HG03457 (cell line): Measurements from ENCODE around the gene SLC35G6.
A peak's percentile ranks its signal among the peaks of the same experiment; 100 is the strongest.
"Not testable (repeated sequence)": the region's sequence is repeated elsewhere in the genome, so short reads cannot be mapped to it uniquely, and the experiment has no call there.

Experiments
- ATAC-seq: cut with Tn5 transposase; IDR thresholded peaks from one replicate; pipeline ENCODE4 v1.9.1; 2021; ENCODE audit warnings: moderate number of reproducible peaks; ENCODE audit not compliant: unreplicated experiment

The SLC35G6 gene

DNA sequence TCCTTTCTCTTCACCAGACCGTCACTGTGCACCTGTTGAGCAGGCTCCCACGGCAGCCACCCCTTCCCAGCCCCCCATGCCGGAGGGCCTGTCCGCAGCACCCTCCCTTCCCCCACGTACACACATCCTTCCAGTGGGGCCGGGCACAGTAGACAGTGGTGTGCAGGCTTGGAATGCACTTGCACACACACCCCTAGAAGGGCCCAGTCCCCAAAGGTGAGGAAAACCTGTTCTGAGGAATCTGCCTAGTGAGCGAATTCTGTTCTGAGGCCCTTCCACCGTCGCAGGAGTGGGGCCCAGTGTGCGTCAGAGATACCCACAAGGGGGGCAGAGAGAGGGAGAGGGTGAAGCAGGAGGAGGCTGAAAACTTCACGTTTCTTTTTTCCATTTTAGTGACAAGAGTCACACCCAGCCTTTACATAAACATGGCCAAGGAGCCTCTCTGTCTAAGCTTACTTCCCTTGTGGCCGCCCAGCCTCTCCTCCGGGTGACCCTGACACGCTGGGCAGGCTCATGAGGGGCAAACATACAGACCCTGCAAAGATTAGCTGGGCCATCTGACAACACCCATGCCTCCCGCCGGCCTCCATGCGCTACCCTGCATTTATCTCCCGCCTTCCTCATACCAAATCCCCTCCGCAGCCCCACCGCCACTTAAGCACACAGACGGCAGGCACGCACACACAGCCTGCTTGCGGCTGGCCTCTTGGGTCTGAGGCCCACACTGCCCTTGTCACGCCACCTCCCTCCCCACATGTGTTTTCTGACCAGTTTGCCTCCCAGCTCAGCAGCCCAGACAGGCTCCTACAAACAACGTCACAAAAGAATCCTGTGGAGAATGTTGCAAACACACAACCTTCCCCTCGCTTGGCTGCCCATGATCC is 3.6 kb upstream of the SLC35G6 start:
- ATAC-seq: no peak

GRCh38 chr17:7478276-7479212 is 2.7 kb upstream of the SLC35G6 start:
- no peak for ATAC-seq

DNA sequence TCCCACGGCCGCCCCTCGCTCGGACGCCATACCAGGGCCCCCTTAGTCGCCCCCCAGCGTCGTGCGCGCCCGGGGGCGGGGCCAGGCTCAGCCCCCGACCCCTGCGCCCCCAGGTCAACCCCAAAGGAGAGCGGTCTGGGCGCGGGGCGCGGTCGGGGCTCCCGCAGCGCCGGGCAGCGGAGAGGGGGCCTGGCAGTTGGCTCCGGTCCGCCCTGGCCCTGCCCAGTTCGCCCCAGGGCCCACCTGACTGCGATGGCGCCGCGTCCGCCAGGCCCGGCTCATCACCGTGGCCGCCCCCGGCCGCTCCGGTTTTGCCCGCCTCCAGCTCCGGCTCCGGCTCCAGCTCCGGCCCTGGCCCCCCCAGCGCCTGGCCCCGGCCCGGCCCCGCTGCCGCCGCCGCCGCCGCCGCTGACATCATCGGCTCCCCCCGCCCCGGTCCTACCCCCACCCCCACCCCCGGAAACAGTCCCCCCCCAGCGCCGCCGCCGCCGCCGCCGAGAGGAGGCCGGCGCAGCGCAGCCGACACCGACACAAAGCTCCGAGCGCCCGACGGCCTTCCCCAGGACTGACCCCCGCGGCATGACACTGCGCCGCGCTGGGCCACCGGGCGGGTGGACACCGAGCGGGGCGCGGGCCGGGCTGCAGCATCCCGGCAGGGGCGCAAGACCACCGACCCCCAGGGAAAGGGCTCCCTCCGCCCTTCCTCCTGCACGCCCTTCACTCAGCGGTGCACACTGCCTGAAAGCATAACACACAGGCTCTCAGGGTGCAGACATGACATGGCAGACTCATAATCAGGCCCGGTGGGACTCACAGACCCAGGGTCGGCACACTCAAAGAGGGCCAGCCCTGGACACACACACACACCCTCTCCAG is 1.8 kb upstream of the SLC35G6 start, which contains the start of gene ZBTB4:
Gene ZBTB4 (minus strand): TSS at position 419 of the 876 bp plus-strand sequence. CDS start 12,830 bp downstream, outside the sequence.
- no peak for ATAC-seq

DNA sequence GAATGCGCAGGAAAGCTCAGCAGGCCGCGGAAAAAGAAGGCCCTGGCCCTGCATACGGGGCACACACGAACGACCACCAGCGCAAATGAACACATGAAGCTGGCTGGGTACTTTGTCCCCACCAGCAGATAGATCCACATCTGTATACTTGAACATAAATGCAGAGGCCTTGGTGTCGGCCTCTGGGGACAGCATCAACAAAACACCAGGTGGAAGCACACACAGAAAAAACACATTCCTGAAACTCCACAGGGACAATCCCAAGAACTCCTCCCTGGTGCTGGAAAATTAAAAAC is 1.2 kb upstream of the SLC35G6 start:
- no peak for ATAC-seq

DNA sequence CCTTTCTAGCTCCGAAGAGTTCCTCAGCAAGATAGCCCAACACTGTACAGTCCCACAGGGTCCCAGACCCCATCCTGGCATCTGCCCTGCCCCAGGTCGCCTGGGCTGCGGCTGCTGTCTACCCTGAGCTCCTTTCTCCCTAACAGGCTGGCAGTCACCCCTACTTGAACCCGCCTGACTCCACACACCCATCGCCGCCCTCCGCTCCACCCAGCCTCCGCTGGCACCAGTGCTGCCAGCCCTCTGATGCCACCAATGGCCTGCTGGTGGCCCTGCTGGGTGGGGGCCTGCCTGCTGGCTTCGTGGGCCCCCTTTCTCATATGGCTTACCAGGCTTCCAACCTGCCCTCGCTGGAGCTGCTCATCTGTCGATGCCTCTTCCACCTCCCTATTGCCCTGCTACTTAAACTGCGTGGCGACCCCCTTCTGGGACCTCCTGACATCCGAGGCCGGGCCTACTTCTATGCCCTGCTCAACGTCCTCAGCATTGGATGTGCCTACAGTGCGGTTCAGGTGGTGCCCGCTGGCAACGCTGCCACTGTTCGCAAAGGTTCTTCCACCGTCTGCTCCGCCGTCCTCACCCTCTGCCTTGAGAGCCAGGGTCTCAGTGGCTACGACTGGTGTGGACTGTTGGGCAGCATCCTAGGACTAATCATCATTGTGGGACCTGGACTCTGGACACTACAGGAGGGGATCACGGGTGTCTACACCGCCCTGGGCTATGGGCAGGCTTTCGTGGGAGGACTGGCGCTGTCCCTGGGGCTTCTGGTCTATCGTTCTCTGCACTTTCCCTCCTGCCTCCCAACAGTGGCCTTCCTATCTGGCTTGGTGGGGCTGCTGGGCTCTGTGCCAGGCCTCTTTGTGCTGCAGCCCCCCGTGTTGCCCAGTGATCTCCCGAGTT is 846 bp downstream of the SLC35G6 start:
- not testable (repeated sequence) for ATAC-seq

DNA sequence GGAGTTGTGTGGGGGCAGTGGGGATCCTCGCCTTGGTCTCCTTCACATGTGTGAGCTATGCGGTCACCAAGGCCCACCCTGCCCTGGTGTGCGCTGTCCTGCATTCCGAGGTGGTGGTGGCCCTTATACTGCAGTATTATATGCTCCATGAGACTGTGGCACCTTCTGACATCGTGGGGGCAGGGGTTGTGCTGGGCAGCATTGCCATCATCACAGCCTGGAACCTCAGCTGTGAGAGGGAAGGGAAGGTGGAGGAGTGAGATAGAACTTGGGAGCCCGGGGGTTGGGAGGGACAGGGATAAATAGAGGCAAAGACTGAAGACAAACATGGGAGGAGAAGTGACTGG is 1.5 kb downstream of the SLC35G6 start:
- ATAC-seq: not testable (repeated sequence)

GRCh38 chr17:7483255-7484066 is 2.2 kb downstream of the SLC35G6 start:
- peak; percentile 12 for ATAC-seq

GRCh38 chr17:7484067-7484918 is 3.0 kb downstream of the SLC35G6 start, which contains the start of gene POLR2A:
POLR2A (plus strand) TSS chr17:7484366.
- peak; percentile 46 for ATAC-seq

DNA sequence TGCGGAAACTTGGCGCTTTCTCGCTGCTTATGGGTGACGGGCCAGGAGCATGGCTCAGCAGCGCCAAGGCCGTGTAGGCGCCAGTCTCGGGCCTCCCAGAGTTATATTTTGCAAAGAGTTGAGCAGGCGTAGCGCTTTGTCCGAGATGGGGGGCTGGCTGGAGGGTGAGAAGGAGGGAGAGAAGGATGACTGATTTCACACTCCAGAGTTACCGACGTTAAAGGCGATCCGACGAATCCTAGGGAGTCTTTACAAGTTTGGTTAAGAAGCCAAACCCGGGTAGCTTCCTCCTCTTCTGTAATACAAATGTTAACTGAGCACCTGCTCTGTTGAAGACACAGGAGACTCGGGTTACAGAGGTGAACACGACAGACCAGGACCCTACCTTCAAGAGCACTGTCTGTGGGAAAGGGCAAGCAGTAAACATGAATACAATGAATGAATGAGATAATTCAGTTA is 3.7 kb downstream of the SLC35G6 start:
- no peak for ATAC-seq

GRCh38 chr17:7486181-7486580 is 4.9 kb downstream of the SLC35G6 start:
- no peak for ATAC-seq

DNA sequence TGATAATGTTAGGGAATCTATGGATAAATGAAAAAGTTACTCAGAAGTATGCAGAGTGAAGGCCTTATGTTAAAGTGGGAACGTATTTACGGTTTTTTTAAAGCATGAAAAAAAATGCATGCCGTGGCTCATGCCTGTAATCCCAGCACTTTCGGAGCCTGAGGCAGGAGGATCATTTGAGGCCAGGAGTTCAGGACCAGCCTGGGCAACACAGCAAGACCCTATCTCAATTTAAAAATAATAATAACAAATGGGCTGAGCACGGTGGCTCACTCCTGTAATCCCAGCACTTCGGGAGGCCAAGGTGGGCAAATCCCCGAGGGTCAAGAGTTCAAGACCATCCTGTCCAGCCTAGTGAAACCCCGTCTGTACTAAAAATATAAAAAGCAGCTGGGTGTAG is 8.9 kb downstream of the SLC35G6 start:
- ATAC-seq: no peak

DNA sequence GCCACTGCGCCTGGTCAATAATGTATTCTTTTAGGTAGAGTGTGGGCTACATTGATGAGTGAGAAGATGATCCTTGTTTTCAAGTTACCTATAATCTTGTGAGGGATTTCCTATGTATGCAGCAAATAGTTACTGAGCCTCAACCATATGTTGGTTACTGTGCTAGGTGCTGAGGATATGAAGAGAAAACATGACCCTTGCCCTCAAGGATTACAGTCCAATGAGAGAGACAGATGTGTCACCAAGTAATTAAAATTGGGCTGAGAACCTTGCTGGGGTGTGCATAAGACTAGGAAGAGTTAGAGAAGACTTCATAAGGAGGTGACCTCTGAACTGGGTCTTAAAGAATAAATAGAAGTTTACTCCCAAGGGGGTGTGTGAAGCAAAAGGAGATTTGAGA is 10.3 kb downstream of the SLC35G6 start:
- no peak for ATAC-seq

DNA sequence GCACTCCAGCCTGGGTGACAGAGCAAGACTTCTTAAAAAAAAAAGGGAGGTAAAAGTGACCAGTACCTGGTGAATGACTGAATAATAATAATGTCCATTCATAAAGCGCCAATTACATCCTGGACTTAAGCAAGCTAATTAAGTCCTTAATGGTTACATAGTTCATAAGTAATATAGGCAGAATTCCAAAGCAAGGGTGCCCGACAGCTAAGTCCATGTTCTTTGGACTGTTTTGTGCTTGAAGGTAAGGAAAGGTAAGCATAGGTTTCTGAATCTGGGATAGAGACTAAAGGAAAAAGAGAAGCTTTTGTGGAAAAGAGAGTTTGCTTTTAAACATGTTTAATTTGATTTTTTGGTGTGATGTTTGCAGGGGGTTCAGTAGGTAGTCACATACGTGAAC is 12.7 kb downstream of the SLC35G6 start:
- no peak for ATAC-seq

- ATAC-seq: no peak
These were observed 14.7 kb downstream of the SLC35G6 start for GRCh38 chr17:7495906-7496434.

GRCh38 chr17:7496470-7497183 is 15.4 kb downstream of the SLC35G6 start:
- ATAC-seq: no peak

GRCh38 chr17:7497228-7497627 is 16.0 kb downstream of the SLC35G6 start:
- ATAC-seq: no peak

GRCh38 chr17:7497636-7498035 is 16.4 kb downstream of the SLC35G6 start:
- no peak for ATAC-seq
